Measurements from ENCODE around the gene EVI5L.

DNA sequence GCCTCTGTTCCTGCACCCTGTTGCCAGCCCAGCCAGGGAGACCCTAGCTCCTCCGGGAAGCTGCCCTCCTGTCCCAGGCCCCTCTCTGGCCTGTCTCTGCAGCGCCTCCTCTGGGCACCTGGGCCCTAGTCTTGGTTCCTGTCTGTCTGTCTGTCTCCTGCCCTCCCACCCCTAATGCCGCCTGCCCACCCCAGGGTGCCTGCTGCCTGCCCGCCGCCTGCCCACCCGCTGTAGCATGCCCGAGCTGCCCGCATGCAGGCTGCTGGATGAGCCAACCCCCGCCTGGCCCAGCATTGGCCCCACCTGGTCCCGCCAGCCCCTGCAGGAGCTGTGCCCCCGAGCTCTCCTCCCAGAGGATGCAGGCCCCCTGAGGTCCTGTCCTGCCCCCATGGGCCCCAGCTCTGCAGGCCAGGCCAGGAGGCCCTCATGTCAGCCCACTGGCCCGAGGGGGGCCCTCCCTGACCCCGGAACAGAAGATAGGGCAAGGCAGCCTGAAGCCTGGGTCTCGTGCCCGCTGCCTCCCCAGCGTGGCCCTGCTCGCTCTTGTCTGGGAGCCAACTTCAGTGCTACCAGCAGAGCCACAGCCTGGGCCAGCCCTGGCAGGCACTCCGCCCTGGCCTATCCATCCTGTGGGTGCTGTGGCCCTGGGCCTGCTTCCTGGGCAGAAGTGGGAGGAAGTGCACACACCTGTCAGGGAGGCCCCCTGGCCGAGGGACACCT lies 78.9 kb downstream of the EVI5L start:
- TF ChIP-seq POLR2A (IDR thresholded peaks at IDR 0.05) (no peak), CTCF (IDR thresholded peaks at IDR 0.05) (no peak), EP300 (IDR thresholded peaks at IDR 0.05) (no peak)
